Measurements from ENCODE around the gene NLRP6. TPM values are rescaled to one million over a fixed set of nuclear protein-coding genes. Genes with fewer than 3 reads are reported as not detected.
"Not testable (repeated sequence)": the region's sequence is repeated elsewhere in the genome, so short reads cannot be mapped to it uniquely, and the experiment has no call there.

The NLRP6 gene
- total RNA-seq, 4 donors from 2014 or later = 0.13 to 2.2 (median 0.42) TPM; not detected in 1

- intact Hi-C loops (cut with DNase I) = loop anchor here (2.0 kb wide), 1 partner anchor 26 kb away; no protein-coding TSS in a partner anchor
- H3K4me1 ChIP-seq = peaks cover 46 to 57% (median 48%) of the 10 kb centered on the region in 4 donors
Observed at GRCh38 chr11:326592-326841, 48.3 kb downstream of the NLRP6 start.

GRCh38 chr11:326842-327580 is 48.8 kb downstream of the NLRP6 start:
- Histone ChIP-seq H3K36me3 (no peaks in the 10 kb centered on the region), H3K27me3 (no peaks in the 10 kb centered on the region), H3K4me3 (peak overlapping the region; percentile 8 to 25 (median 14)), H3K9me3 (no peaks in the 10 kb centered on the region), H3K27ac (replicated peaks in 1 of 4) (peak overlapping the region; percentile 86 to 90 (median 87)), H3K4me1 (peaks cover 46 to 57% (median 48%) of the 10 kb centered on the region in 4 donors)
- WGBS = 38% methylated on average over 7 of the region's 19 CpGs
- TF ChIP-seq CTCF (IDR thresholded peaks at IDR 0.05) (no peak), POLR2AphosphoS5 (IDR thresholded peaks at IDR 0.05) (peak; percentile 66 to 79)
- peak; percentile 97 for DNase-seq (ENCODE audit: extremely low spot score)
- intact Hi-C loops (cut with DNase I) = loop anchor here (2.0 kb wide), 1 partner anchor 26 kb away; no protein-coding TSS in a partner anchor

More at GRCh38 chr11:326592-326841, 48.3 kb downstream of the NLRP6 start:
- no peak for DNase-seq (ENCODE audit: extremely low spot score)
- Histone ChIP-seq H3K4me3 (peak overlapping the region in 3 of 4 donors; percentile 8 to 15 (median 9)), H3K27ac (replicated peaks in 1 of 4) (peak overlapping the region; percentile 86 to 90 (median 87)), H3K36me3 (no peaks in the 10 kb centered on the region), H3K27me3 (no peaks in the 10 kb centered on the region), H3K9me3 (no peaks in the 10 kb centered on the region)
- WGBS = 83% methylated on average over 6 of the region's 6 CpGs
- no peak for TF ChIP-seq POLR2AphosphoS5 (IDR thresholded peaks at IDR 0.05)
- no peak for TF ChIP-seq CTCF (IDR thresholded peaks at IDR 0.05)
- no peak for TF ChIP-seq EP300 (IDR thresholded peaks at IDR 0.05)
- TF ChIP-seq POLR2A (IDR thresholded peaks at IDR 0.05; ENCODE audit: low read depth) = no peak

GRCh38 chr11:327581-327923 is 49.3 kb downstream of the NLRP6 start:
- Histone ChIP-seq H3K4me1 (peaks cover 44 to 54% (median 47%) of the 10 kb centered on the region in 4 donors), H3K27ac (replicated peaks in 1 of 4) (peak overlapping the region; percentile 86 to 90 (median 87)), H3K9me3 (no peaks in the 10 kb centered on the region), H3K4me3 (peak overlapping the region in 2 of 4 donors; percentile 12 to 25), H3K36me3 (no peaks in the 10 kb centered on the region), H3K27me3 (no peaks in the 10 kb centered on the region)
- no peak for TF ChIP-seq CTCF (IDR thresholded peaks at IDR 0.05)
- no peak for TF ChIP-seq POLR2A (IDR thresholded peaks at IDR 0.05; ENCODE audit: low read depth)
- TF ChIP-seq EP300 (IDR thresholded peaks at IDR 0.05) = no peak
- TF ChIP-seq POLR2AphosphoS5 (IDR thresholded peaks at IDR 0.05) = no peak
- no peak for DNase-seq (ENCODE audit: extremely low spot score)
- 90% methylated on average over 3 of the region's 3 CpGs for WGBS
- intact Hi-C loops (cut with DNase I) = loop anchor here (2.0 kb wide), 1 partner anchor 25 kb away; no protein-coding TSS in a partner anchor

- Histone ChIP-seq H3K4me1 (peaks cover 40 to 49% (median 45%) of the 10 kb centered on the region in 4 donors), H3K9me3 (no peaks in the 10 kb centered on the region), H3K4me3 (no peak overlapping the region), H3K27me3 (no peaks in the 10 kb centered on the region), H3K27ac (replicated peaks in 1 of 4) (peak overlapping the region in 3 of 4 donors; percentile 87 to 90 (median 87)), H3K36me3 (no peaks in the 10 kb centered on the region)
- no peak for DNase-seq (ENCODE audit: extremely low spot score)
- WGBS = 93% methylated on average over 10 of the region's 13 CpGs
- TF ChIP-seq EP300 (IDR thresholded peaks at IDR 0.05) (no peak), POLR2AphosphoS5 (IDR thresholded peaks at IDR 0.05) (no peak), POLR2A (IDR thresholded peaks at IDR 0.05; ENCODE audit: low read depth) (no peak), CTCF (IDR thresholded peaks at IDR 0.05) (no peak)
- intact Hi-C loops (cut with DNase I) = no loop called here
Observed at GRCh38 chr11:328012-328411, 49.8 kb downstream of the NLRP6 start.

GRCh38 chr11:328516-329100 is 50.4 kb downstream of the NLRP6 start:
- intact Hi-C loops (cut with DNase I); H3K27me3 ChIP-seq; H3K4me3 ChIP-seq; H3K9me3 ChIP-seq; H3K36me3 ChIP-seq; DNase-seq (ENCODE audit: extremely low spot score): not testable (repeated sequence)
- WGBS = 93% methylated on average over 15 of the region's 15 CpGs
- Histone ChIP-seq H3K4me1 (peaks cover 38 to 43% (median 42%) of the 10 kb centered on the region in 4 donors), H3K27ac (replicated peaks in 1 of 4) (peak overlapping the region in 1 of 4 donors; percentile 87)

Data from esophagus muscularis mucosa (tissue), 4 donors.